HS-5 (cell line): ENCODE results near the gene FAM53A.

Experiments used
- DNase-seq: peaks from one replicate; pipeline ENCODE4 v3.0.0-alpha.2; 2012; ENCODE audit warnings: low read depth

Gene FAM53A, protein sequence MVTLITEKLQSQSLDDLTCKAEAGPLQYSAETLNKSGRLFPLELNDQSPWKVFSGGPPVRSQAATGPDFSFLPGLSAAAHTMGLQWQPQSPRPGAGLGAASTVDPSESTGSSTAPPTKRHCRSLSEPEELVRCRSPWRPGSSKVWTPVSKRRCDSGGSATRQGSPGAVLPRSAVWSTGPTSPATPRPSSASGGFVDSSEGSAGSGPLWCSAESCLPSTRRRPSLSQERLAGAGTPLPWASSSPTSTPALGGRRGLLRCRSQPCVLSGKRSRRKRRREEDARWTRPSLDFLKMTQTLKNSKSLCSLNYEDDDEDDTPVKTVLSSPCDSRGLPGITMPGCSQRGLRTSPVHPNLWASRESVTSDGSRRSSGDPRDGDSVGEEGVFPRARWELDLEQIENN

DNA sequence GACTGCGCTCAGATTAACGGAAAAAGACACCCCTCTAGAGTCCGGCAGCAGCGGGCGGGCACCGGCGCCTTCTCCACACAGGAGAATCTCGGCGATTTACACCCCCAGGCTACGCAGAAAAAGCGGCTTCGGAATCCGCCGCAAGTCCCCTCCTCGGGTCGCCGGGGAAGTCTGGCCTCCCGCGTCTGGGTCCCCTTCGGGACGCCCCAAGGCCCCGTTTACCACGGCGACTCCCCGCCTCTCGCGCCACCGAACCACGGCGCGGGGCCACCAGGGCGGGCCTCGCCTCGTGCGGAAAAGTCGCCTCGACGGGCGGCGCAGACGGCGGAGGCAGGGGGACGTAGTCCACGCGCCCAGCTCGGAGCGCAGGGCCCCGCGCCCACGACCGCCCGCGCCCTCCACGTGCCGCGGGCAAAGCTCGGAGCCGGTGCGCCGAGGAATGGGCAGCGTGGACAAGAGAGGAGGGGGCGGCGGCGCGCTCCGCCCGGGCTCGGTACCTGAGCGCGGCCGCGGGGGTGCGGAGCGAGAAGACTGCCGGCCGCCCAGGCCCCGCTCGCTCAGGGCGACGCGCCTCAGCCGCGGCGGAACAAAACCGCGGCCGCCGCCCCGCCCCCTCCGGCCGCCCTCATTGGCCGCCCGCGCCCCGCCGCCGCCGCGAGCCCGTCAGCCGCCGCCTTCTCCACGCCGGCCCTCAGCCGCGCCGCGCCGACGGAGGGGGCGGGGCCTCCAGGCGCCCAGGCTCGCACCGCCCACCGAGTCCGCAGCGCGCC lies at the start of gene FAM53A:
FAM53A (minus strand) TSS at position 578 of the 770 bp plus-strand sequence. CDS start 15,572 bp downstream, outside the sequence.
- DNase-seq: no peak

DNA sequence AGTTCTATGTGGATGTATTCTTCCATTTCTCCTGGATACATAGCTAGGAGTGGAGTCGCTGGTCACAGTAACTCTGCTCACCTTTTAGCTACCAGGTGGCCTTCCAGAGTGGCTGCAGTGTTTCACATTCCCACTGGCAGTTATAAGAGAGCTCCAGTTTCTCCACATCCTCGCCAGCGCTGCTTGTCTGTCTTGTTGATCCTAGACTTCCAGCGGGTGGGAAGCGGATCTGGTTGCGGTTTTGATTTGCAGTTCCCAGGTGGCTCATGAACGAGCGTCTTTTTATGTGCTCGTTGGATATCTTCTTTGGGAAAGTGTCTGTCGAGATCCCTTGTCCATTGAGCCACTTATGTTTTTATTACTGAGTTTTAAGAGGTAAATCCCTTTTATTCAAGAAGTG lies 48.8 kb upstream of the FAM53A start:
- DNase-seq: no peak

DNA sequence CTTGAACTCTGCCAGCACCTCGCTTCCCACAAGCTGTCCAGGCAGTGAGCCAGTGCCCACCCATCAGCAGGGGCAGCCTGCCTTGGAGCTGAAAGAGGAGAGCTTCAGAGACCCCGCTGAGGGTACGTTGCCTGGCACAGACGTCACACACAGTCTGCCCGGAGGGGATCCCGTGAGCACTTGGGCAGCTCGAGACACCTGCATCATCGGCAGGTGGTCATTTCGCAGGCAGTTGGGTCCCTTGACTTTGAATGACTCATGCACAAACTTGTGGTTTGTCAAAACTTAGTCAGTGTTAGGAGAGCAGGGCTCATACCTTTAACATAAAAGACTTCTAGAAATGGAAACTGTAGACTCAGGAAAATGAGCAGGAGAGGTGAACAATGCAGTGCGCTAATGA lies 47.1 kb upstream of the FAM53A start:
- no peak for DNase-seq

DNA sequence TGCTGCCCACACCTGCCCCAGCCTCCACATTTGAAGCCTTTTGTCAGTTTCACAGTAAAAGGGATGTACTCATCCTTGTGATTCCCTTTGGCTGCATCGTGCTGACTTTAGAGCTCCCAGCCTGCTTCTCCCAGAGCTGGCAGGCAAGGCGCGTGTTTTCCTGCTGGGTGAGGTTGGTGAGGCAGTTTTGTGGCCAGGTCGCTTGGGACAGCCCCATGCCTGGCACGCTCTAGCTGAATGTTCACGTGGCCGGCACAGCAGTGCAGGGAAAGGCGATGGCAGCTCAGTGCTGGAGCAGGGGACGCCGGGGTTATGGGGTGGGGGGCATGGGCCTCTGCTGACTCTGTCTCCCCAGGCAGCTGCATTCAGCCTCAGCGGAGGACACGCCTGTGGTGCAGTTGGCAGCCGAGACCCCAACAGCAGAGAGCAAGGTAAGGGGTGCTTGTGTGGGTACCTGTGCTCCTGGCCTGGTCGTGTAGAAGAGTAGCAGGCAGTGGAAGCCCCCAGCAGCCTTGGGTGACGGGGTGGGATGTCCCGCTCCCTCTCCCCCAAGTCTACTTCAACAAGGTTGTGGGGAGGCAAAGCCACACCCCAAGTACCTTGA lies 46.5 kb upstream of the FAM53A start:
- no peak for DNase-seq

DNA sequence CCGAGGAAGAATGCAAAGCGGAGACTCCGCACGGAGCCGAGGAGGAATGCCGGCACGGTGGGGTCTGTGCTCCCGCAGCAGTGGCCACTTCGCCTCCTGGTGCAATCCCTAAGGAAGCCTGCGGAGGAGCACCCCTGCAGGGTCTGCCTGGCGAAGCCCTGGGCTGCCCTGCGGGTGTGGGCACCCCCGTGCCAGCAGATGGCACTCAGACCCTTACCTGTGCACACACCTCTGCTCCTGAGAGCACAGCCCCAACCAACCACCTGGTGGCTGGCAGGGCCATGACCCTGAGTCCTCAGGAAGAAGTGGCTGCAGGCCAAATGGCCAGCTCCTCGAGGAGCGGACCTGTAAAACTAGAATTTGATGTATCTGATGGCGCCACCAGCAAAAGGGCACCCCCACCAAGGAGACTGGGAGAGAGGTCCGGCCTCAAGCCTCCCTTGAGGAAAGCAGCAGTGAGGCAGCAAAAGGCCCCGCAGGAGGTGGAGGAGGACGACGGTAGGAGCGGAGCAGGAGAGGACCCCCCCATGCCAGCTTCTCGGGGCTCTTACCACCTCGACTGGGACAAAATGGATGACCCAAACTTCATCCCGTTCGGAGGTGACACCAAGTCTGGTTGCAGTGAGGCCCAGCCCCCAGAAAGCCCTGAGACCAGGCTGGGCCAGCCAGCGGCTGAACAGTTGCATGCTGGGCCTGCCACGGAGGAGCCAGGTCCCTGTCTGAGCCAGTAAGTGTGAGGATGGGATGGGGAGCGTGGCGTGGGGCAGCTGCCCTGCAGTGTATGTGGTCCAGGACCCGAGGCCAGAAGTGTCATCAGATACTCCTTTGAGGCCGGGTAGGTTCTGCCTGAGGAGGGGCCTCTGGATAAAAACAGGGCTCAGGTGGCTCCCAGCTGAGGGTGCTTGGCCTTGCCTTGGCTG lies 44.2 kb upstream of the FAM53A start:
- DNase-seq: no peak

DNA sequence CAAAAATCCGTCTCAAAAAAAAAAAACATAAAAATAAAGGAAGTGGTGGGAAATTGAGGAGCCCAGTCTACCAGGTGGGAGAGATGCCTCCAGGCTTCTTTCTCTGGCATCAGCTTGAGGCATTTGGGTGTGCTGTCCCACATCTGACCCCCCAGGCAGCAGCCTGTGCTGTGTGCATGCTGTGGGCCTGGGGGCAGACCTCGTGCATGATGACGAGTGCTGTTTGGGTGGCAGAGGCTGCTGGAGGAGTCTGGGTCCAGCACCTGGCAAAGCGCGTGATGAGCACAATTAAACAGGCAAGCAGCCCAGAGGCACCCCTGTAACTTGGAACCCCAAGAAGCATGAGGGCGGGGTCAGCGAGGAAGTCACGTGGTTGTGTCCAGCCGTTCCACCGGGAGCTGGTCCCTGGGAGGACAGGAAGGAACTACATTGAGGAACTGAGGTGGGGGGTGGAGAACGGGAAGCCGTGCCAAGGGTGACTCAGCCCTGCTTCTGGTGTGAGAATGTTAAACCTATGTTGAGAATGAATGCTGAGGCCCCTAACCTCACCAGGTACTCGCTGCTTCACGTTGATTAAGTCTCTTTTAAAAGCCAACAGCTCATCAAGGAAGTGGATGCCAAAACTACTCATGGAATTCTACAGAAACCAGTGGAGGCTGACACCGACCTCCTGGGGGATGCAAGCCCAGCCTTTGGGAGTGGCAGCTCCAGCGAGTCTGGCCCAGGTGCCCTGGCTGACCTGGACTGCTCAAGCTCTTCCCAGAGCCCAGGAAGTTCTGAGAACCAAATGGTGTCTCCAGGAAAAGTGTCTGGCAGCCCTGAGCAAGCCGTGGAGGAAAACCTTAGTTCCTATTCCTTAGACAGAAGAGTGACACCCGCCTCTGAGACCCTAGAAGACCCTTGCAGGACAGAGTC lies 43.3 kb upstream of the FAM53A start:
- peak; percentile 72 for DNase-seq

DNA sequence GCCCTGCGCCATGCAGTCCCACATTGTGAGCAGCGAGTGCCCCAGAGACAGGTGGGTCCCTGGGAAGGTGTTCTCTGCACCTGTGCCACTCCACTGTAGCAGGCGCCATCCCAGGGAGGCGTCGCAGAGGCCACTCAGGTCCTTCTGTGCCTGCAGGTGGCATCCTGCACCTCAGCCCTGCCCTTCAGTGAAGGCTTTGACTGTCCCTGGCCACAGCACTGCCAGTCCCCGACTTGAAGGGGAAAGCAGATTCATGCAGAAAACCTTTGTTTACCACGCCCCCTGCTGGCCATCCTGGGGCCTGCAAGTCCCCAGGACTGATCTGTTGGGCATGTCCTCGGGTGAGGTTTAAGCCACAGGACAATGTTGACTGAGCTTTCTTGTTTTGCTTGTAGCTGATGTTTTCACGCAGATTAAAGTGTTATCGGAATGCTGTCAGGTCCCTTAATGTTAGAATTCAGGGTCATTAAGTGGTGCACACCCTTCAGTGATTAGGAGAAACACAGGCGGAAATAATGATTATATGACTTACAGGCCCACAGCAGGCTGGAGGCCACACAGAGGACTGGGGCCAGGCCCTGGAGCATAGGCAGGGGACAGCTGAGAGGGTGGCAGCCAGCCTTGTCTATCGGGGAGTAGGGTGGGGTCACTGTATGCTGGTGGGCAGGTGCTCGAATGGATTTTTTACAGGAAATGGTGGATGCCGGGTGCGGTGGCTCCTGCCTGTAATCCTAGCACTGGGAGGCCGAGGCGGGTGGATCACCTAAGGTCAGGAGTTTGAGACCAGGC lies 42.2 kb upstream of the FAM53A start:
- DNase-seq: peak; percentile 37

DNA sequence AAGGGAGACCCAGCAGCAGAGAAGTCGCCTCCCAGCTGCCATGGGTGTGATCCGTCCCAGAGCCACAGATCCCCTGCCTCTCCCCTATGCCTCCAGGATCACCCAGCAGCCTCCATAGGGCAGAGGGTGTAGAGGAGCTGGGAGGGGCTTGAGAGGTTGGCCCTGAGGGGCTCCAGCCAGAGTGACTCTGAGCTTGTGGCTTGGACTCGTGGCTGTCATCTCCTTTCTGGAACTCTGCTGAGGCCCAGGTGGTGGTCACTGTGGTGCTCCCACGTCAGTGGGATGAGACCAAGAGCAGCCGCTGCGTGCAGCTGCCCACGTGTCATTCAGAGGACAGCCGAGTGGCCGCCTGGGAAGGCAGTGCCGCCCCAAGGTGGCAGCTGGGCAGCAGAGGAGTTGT lies 41.4 kb upstream of the FAM53A start:
- DNase-seq: no peak

DNA sequence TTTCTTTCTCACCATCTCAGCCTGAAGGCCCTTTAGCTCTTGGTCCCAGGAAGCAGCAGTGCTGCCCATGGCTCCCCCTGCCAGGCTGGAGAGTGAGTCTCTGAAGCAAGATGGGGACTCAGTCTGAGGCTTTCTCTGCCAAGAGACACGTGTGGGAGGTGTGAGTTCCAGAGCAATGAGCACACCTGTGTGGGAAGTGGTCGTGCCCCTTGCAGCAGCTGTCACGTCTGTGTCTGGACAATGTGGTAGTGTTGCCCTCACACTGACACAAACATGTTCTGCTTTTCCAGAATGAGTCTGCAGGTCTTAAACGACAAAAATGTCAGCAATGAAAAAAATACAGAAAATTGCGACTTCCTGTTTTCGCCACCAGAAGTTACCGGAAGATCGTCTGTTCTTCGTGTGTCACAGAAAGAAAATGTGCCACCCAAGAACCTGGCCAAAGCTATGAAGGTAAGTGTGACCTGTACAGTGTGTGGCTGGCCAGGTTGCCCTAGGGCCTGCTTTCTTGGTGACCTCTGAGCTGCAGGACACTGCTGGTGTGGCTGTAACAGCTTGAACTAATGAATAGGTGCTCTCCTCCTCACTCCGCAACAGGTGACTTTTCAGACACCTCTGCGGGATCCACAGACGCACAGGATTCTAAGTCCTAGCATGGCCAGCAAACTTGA lies 39.2 kb upstream of the FAM53A start:
- DNase-seq: no peak

DNA sequence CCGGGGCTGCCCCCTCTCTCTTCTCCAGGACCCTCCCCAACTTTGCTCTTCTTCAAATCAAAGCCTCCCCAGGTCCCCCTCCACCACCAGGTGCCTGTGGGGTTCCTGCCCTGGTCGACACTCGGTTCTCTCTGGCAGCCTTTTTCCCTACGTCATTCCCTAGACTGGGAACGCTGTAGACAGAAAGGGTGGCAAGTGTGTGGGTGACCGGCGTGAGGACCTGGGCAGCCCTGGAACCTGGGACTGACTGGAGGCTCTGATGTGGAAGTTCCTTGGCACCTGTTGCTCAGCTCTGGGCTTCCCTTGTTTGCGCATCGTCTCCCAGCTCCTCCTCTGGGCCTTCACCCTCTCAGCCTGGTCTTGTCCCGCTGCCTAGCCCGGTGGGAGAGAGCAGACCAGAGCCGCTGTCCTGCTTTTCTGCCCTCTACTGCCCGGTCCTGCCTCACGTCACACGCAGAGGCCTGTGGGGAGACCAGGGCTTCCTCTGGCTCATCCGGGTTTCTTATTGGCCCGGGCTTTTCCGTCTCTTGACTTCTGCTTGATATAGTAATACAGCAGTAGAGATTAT lies 38.5 kb upstream of the FAM53A start:
- DNase-seq: no peak

DNA sequence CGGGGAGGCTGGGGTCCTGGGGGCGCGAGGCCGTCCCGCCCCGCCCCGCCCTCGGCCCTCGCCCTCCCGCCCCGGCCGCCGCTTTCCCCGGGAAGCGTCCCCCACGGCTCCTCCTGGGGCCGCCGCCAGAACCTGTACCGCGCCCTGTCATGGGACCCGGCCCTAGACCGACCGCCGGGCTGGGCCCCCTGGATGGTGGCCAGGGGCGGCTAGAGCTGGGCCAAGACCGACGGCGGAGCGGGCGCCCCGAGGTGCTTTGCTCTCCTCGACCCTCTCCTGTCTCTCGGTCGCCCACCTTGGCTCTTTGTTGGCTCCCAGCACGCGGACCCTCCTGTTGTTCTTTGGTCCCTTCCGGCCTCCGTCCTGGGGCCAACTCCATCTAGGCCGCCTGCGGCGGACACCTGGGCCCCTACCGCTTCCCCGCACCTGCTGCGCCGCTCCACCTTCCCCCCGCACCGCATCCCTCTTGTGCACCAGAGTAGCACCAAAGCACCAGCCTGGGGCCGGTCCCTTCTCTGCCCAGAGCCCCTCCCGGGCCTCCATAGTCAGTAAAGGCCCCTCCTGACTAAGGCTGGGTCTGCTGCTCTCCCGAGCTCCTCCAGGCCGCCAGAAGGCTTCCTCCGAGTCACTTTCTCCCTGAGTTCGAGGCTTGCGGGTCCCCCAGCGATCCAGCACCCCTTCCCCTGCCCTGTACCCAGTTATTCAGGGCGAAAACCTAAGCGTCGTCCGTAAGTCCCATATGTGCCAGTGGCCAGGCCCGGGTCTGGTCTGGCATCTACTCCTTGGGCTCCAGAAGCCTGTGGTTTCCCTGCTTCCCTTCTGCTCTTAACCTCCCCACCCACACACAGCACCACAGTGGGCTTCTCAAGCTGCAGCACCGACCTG lies 37.8 kb upstream of the FAM53A start:
- no peak for DNase-seq

DNA sequence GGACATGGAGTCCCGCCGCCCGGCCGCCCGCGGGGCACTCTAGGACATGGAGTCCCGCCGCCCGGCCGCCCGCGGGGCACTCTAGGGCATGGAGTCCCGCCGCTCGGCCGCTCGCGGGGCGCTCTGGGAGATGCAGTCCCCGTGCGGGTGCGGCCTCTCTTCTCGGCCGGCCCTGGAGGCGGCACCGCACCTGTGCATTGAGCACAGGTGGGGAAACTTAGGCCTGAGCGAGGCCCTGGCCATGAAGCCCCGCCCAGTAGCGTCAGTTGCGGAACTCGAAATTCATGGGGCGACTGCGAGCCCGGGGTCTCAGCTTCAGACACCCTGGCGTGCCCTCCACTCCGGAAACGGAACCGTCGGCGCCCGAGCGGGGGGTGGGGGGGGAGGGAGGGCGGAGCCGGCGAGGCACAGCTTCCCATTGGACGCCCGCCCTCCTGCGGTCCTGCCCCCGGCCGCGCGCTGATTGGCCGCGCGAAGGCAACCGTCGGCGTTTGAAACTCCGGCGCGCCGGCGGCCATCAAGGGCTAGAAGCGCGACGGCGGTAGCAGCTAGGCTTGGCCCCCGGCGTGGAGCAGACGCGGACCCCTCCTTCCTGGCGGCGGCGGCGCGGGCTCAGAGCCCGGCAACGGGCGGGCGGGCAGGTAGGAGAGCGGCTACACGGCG lies 37.0 kb upstream of the FAM53A start, which contains the start of the genes TACC3 and TMEM129:
TACC3 (plus strand) TSS at position 519 of the 663 bp plus-strand sequence. CDS start 1,901 bp downstream, outside the sequence.
TMEM129 (minus strand) TSS at position 321 of the 663 bp plus-strand sequence. CDS start 486 bp downstream, outside the sequence.
- peak; percentile 80 for DNase-seq

DNA sequence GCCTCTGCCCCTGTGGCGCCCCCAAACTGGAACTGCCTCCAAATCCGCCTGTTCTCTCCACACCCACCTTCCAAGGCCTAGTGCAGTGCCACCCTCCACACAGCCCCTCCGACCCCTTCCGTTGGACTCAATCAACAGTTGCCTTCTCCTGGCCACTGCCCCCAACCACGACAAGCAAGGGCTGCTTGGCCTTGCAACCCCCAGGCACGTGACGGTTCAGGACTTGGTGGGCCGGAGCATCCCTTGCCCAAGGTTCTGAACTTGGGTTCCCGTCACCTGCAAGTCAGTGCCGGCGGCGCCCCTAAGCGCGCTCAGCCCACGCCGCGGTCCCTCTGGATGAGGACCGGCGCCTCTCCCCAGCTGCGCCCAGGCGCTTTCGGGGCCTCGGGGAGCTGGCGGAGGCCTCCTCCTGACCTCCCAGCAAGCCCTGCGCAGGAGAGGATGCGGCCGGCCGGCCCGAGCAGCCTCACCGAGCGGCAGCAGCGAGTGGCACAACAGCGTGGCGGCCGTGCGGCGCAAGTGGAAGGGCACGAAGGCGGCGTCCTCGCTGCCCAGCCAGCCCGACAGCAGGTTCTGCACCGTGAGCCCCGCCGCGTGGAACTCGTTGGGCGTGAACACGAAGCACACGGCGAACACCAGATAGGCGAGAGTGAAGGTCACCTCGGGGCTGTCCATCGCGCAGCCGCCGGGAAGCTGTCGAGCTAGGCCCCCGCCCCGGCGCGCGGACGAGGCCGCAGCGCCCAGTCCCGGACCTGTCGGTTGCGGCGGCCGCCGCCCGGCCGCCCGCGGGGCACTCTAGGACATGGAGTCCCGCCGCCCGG lies 36.3 kb upstream of the FAM53A start:
- no peak for DNase-seq

DNA sequence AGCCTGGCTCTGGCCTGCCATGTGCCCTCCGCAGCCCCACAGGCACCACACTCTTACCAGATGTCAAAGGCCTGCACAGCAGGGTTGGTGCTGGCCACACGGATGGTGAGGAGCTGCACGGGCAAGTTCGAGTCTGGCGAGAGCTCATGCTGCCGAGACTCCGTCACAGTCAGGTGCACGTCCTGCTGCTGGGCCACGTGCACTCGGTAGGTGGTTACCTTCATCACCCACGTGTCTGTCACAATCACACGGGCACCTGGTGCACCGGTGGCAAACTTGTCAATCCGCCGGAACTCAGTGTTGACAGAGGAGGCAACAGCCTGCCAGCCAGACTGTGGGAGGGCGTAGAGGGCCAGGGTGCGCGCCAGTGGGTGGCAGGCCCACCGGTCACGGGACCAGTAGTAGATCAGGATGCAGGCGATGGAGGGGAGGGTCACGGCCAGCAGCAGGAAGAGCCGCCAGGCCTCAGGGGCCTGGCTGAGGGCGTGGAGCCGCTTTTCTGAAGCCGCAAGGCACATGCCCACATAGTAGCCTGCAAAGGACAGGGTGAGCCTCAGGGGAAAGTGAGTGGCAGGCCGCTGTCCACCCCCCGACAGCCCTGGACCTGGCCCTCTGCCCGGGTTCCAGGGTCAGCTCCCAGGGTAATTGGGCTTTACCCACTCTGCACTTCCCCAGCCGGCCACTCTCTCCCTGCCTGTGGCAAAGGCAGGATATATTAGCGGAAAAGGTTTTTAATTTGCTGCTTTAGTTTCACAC lies 34.2 kb upstream of the FAM53A start:
- no peak for DNase-seq
